Heart left ventricle (tissue), 16 donors: ENCODE results near the gene ANK3. TPM values are rescaled to one million over a fixed set of nuclear protein-coding genes. Genes with fewer than 3 reads are reported as not detected.

Experiments used
- ATAC-seq, 4 donors: fragments of 200-7000 bp; cut with Tn5 transposase; one replicate each; pipeline ENCODE4 v1.9.1; 2020 to 2022; ENCODE audit warnings: moderate library complexity in 4 of 4, mild to moderate bottlenecking in 3 of 4, moderate number of reproducible peaks in 1 of 4
- DNase-seq, 5 donors: peaks; one replicate each; pipeline ENCODE4 v3.0.0-alpha.2; 2020
- H3K27ac ChIP-seq, 12 donors: fragments of 200-600 bp; sonication (generic) in 4 of 12; one replicate each; pipeline versions ENCODE4 v1.5.0 to v1.8.0; 2016 to 2022; ENCODE audit warnings: mild to moderate bottlenecking in 2 of 12
- H3K27me3 ChIP-seq, 9 donors: fragments of 200-600 bp; sonication (generic) in 2 of 9; one replicate each; pipeline versions ENCODE4 v1.5.1 to v1.8.0; 2016 to 2022; ENCODE audit warnings: mild to moderate bottlenecking in 3 of 9
- H3K36me3 ChIP-seq, 9 donors: fragments of 200-600 bp; sonication (generic) in 2 of 9; one replicate each; pipeline versions ENCODE4 v1.5.0 to v1.8.0; 2018 to 2022; ENCODE audit warnings: mild to moderate bottlenecking in 2 of 9
- H3K4me1 ChIP-seq, 12 donors: fragments of 200-600 bp; sonication (generic) in 4 of 12; one replicate each; pipeline versions ENCODE4 v1.5.0 to v1.8.0; 2016 to 2022; ENCODE audit warnings: mild to moderate bottlenecking in 3 of 12
- H3K4me3 ChIP-seq, 12 donors: fragments of 200-600 bp; sonication (generic) in 4 of 12; one replicate each; pipeline versions ENCODE4 v1.5.0 to v1.8.0; 2017 to 2022; ENCODE audit warnings: mild to moderate bottlenecking in 9 of 12, moderate library complexity in 4 of 12
- H3K9me3 ChIP-seq, 12 donors: fragments of 200-600 bp; sonication (generic) in 4 of 12; one replicate each; pipeline versions ENCODE4 v1.5.0 to v1.8.0; 2016 to 2022; ENCODE audit warnings: mild to moderate bottlenecking in 1 of 12
- CTCF ChIP-seq, 12 donors: fragments of 200-600 bp; sonication (generic) in 4 of 12; IDR thresholded peaks; one replicate each; pipeline versions ENCODE4 v1.5.0 to v1.8.0; 2018 to 2022; ENCODE audit warnings: antibody characterized with exemption in 12 of 12, mild to moderate bottlenecking in 5 of 12
- POLR2A ChIP-seq, 2 donors: fragments of 450-650 bp; IDR thresholded peaks; one replicate each; pipeline ENCODE4 v1.6.1; 2017; ENCODE audit warnings: antibody characterized with exemption in 2 of 2, mild to moderate bottlenecking in 2 of 2, moderate library complexity in 2 of 2
- WGBS, 4 donors: extraction: QIAGEN DNeasy Blood & Tissue Kit in 2 of 4; methylation state at CpG; one replicate each; pipeline versions ENCODE4 v1.1.5 to v1.1.7; 2013 to 2018; 5-methylcytosine and 5-hydroxymethylcytosine counted together
- intact Hi-C, 10 donors: fragments of 100-400 bp; cut with DNase I; formaldehyde crosslinking; loops; one replicate each; pipeline versions ENCODE4 v1.11.1 to v1.14.2; 2022
- polyA plus RNA-seq, 2 donors: library from polyadenylated mRNA; stranded (reverse); fragments of 200-250 nt; gene quantifications; one replicate each; pipeline ENCODE4 v1.2.3, GENCODE V29; 2013
- total RNA-seq, 9 donors: library from RNA; depleted of rRNA in 2 of 9; stranded (reverse); fragments of >200 nt in 2 of 9; fragmentation: NEBNext Ultra II Directional in 3 of 9; extraction: Animal tissue kit (Norgen Biotek cat#: 25700) in 3 of 9; gene quantifications; one replicate each; pipeline versions ENCODE4 v1.1.0 to v1.2.4, GENCODE V29; 2016 to 2023
- donor health status: ischemic (EF 13 %, LVEDD 7.1; RV severe dilation, severe dysfunction).
- donor health status: healthy with polysubstance abuse.
- donor health status: DM: no; HTN: yes; CAD: no.
- donor health status: DM: no; HTN: no; CAD: no.
- donor health status: ischemic (EF 25% LVEDD 6.9; RV normal size, moderate dysfunction).
- donor health status: ischemic (EF 25% LVEDD 5.7; RV mildly dilated, moderate dysfunction).
- donor health status: healthy.
- donor health status: DM: yes; HTN: yes; CAD: no.
- donor health status: ischemic (EF 35%, LVEDD 5.7; RV mildly dilated, moderate dysfunction).
- donor health status: nonischemic (EF 11% LVEDD 7.7; RV severe dilation, severe dysfunction).
- donor health status: DM: yes; HTN: yes; CAD: no.
- donor health status: PGD.
- donor health status: ischemic (EF 29% LVEDD 5.4; RV normal size, mild dysfunction).
- donor health status: nonischemic (EF 23%, LVEDD 6.1; RV moderate dilation, normal function).

The ANK3 gene
- total and polyA plus RNA-seq, 11 donors = 33.8 to 576 (median 239) TPM

- no peak overlapping the region for H3K4me3 ChIP-seq
- ATAC-seq = no peak
- peaks cover 0 to 10% (median 0%) of the 10 kb centered on the region in 12 donors for H3K9me3 ChIP-seq
- no peak overlapping the region for H3K27ac ChIP-seq
- H3K36me3 ChIP-seq = peaks cover 0 to 46% (median 1%) of the 10 kb centered on the region in 9 donors
- TF ChIP-seq POLR2A (IDR thresholded peaks at IDR 0.05) = no peak
- TF ChIP-seq CTCF (IDR thresholded peaks at IDR 0.05) = no peak
- intact Hi-C loops = no loop called here
- no peak for DNase-seq
- H3K27me3 ChIP-seq = no peaks in the 10 kb centered on the region
- no peaks in the 10 kb centered on the region for H3K4me1 ChIP-seq
These were observed 225.9 kb downstream of the ANK3 start for GRCh38 chr10:60163786-60164185.

GRCh38 chr10:60162631-60163030 lies 227.0 kb downstream of the ANK3 start:
- TF ChIP-seq POLR2A (IDR thresholded peaks at IDR 0.05) (no peak), CTCF (IDR thresholded peaks at IDR 0.05) (no peak)
- no peak overlapping the region for H3K4me3 ChIP-seq

GRCh38 chr10:60155943-60156683 lies 233.6 kb downstream of the ANK3 start:
- Histone ChIP-seq H3K36me3 (peaks cover 0 to 18% (median 0%) of the 10 kb centered on the region in 9 donors), H3K4me1 (peaks cover 0 to 6% (median 0%) of the 10 kb centered on the region in 12 donors), H3K27ac (no peak overlapping the region), H3K27me3 (no peaks in the 10 kb centered on the region), H3K4me3 (no peak overlapping the region), H3K9me3 (peaks cover 0 to 7% (median 0%) of the 10 kb centered on the region in 12 donors)
- ATAC-seq (peak; percentile 66 to 93 (median 82)), DNase-seq (peak; percentile 17 to 62 (median 27))
- no peak for TF ChIP-seq CTCF (IDR thresholded peaks at IDR 0.05)
- no peak for TF ChIP-seq POLR2A (IDR thresholded peaks at IDR 0.05)
- 72 to 84% (median 82%) methylated on average over 4 to 6 of the region's 6 CpGs for WGBS, 4 donors
- intact Hi-C loops = no loop called here

More at GRCh38 chr10:60162631-60163030, 227.0 kb downstream of the ANK3 start:
- peaks cover 0 to 10% (median 0%) of the 10 kb centered on the region in 12 donors for H3K9me3 ChIP-seq
- peaks cover 0 to 35% (median 0%) of the 10 kb centered on the region in 9 donors for H3K36me3 ChIP-seq
- 92 to 98% (median 93%) methylated on average over 1 of the region's 1 CpG for WGBS, 4 donors
- intact Hi-C loops = no loop called here
- DNase-seq (no peak), ATAC-seq (no peak)
- H3K4me1 ChIP-seq = no peaks in the 10 kb centered on the region
- H3K27ac ChIP-seq = no peak overlapping the region
- H3K27me3 ChIP-seq = no peaks in the 10 kb centered on the region

GRCh38 chr10:60155099-60155877 lies 234.4 kb downstream of the ANK3 start:
- Histone ChIP-seq H3K27me3 (no peaks in the 10 kb centered on the region), H3K9me3 (no peaks in the 10 kb centered on the region), H3K4me3 (no peak overlapping the region), H3K4me1 (peaks cover 0 to 6% (median 0%) of the 10 kb centered on the region in 12 donors), H3K27ac (no peak overlapping the region), H3K36me3 (peaks cover 0 to 18% (median 0%) of the 10 kb centered on the region in 9 donors)
- TF ChIP-seq POLR2A (IDR thresholded peaks at IDR 0.05) (no peak), CTCF (IDR thresholded peaks at IDR 0.05) (no peak)
- 69 to 78% (median 75%) methylated on average over 3 of the region's 3 CpGs for WGBS, 4 donors
- no peak for ATAC-seq
- intact Hi-C loops = no loop called here
- no peak for DNase-seq
